T-helper 2 cell treated with Interferon-gamma antibody and Interleukin-4, amounts not matched to agents 100 ng/mL and 5 ng/mL, for 36 hours (primary cell): ENCODE results near the gene ZNF778. TPM values are rescaled to one million over a fixed set of nuclear protein-coding genes. Genes with fewer than 3 reads are reported as not detected.

Experiments
- intact Hi-C: fragments of 100-400 bp; cut with micrococcal nuclease; formaldehyde crosslinking; loops from one replicate; pipeline ENCODE4 v1.15.1; 2023
- total RNA-seq: library from RNA; stranded (reverse); gene quantifications from 2 replicates; pipeline ENCODE4 v1.2.3, GENCODE V29; 2022

The ZNF778 gene
- total RNA-seq, 1 donor from 2014 or later, result 6.2 TPM

GRCh38 chr16:89273741-89274472 is 56.4 kb downstream of the ZNF778 start:
- intact Hi-C loops, result no loop called here

- intact Hi-C loops, result no loop called here
These were observed 57.2 kb downstream of the ZNF778 start for GRCh38 chr16:89274561-89275283.

GRCh38 chr16:89275284-89275584 is 57.7 kb downstream of the ZNF778 start:
- intact Hi-C loops, result no loop called here

GRCh38 chr16:89275837-89276720 is 58.6 kb downstream of the ZNF778 start:
- intact Hi-C loops, result no loop called here

- intact Hi-C loops, result no loop called here
These were observed 59.5 kb downstream of the ZNF778 start for GRCh38 chr16:89277049-89277448.

GRCh38 chr16:89277641-89278341 is 60.3 kb downstream of the ZNF778 start:
- intact Hi-C loops, result no loop called here

GRCh38 chr16:89278441-89279240 is 61.1 kb downstream of the ZNF778 start:
- intact Hi-C loops, result no loop called here

GRCh38 chr16:89279666-89280481 is 62.4 kb downstream of the ZNF778 start:
- intact Hi-C loops, result no loop called here

GRCh38 chr16:89280546-89281188 is 63.2 kb downstream of the ZNF778 start:
- intact Hi-C loops, result no loop called here

GRCh38 chr16:89281189-89281577 is 63.7 kb downstream of the ZNF778 start:
- intact Hi-C loops, result no loop called here

GRCh38 chr16:89281829-89282228 is 64.3 kb downstream of the ZNF778 start:
- intact Hi-C loops, result no loop called here

GRCh38 chr16:89282523-89282922 is 65.0 kb downstream of the ZNF778 start:
- intact Hi-C loops, result no loop called here

- intact Hi-C loops, result no loop called here
These were observed 65.9 kb downstream of the ZNF778 start for GRCh38 chr16:89283449-89283848.

GRCh38 chr16:89285381-89285780 is 67.9 kb downstream of the ZNF778 start:
- intact Hi-C loops, result no loop called here

- intact Hi-C loops, result no loop called here
These were observed 68.6 kb downstream of the ZNF778 start for GRCh38 chr16:89286096-89286495.
